Esophagus muscularis mucosa (tissue), 4 donors: Measurements from ENCODE around the gene KRT83. TPM values are rescaled to one million over a fixed set of nuclear protein-coding genes. Genes with fewer than 3 reads are reported as not detected.

Experiments
- DNase-seq: peaks from one replicate; pipeline ENCODE4 v3.0.0-alpha.2; 2017; ENCODE audit errors: extremely low spot score
- H3K27ac ChIP-seq, 4 donors: fragments of 200-600 bp; sonication (generic); replicated peaks in 1 of 4; 1 replicate in 3 of 4; 2 replicates in 1 of 4; pipeline ENCODE4 v1.5.1; 2016 to 2019; ENCODE audit warnings: mild to moderate bottlenecking in 1 of 4
- H3K27me3 ChIP-seq, 4 donors: fragments of 200-600 bp; sonication (generic); one replicate each; pipeline versions ENCODE4 v1.5.1 to v1.6.0; 2016 to 2019
- H3K36me3 ChIP-seq, 4 donors: fragments of 200-600 bp; sonication (generic); one replicate each; pipeline ENCODE4 v1.5.1; 2016 to 2019
- H3K4me1 ChIP-seq, 4 donors: fragments of 200-600 bp; sonication (generic); one replicate each; pipeline ENCODE4 v1.5.1; 2016 to 2019
- H3K4me3 ChIP-seq, 4 donors: fragments of 200-600 bp; sonication (generic); 1 replicate in 2 of 4; 2 replicates in 2 of 4; pipeline ENCODE4 v1.5.1; 2016 to 2019; ENCODE audit warnings: mild to moderate bottlenecking in 4 of 4, moderate library complexity in 1 of 4
- H3K9me3 ChIP-seq, 4 donors: fragments of 200-600 bp; sonication (generic); 1 replicate in 3 of 4; 2 replicates in 1 of 4; pipeline ENCODE4 v1.5.1; 2016 to 2019
- EP300 ChIP-seq: sonication (generic); formaldehyde crosslinking; IDR thresholded peaks from one replicate; pipeline ENCODE4 v1.6.1; 2017; ENCODE audit warnings: antibody characterized with exemption
- POLR2A ChIP-seq: fragments of 450-650 bp; IDR thresholded peaks from one replicate; pipeline ENCODE4 v1.6.1; 2017; ENCODE audit warnings: antibody characterized with exemption, moderate library complexity, mild to moderate bottlenecking, low read depth
- POLR2AphosphoS5 ChIP-seq, 2 donors: sonication (generic); formaldehyde crosslinking; IDR thresholded peaks; one replicate each; pipeline ENCODE4 v1.6.1; 2017; ENCODE audit warnings: antibody characterized with exemption in 2 of 2
- WGBS: methylation state at CpG from one replicate; pipeline ENCODE4 v1.1.5; 2018; 5-methylcytosine and 5-hydroxymethylcytosine counted together
- intact Hi-C: fragments of 100-400 bp; cut with DNase I; formaldehyde crosslinking; loops from one replicate; pipeline ENCODE4 v1.15.1; 2023
- total RNA-seq, 4 donors: library from RNA; depleted of rRNA; stranded (reverse); fragments of >200 nt; gene quantifications; one replicate each; pipeline versions ENCODE4 v1.1.0 to v1.2.1, GENCODE V29; 2016
- TF ChIP-seq, protein P1 (sequence below), 3 experiments: fragments of 200-600 bp in 2 of 3; fragments of 450-650 bp in 1 of 3; sonication (generic) in 2 of 3; IDR thresholded peaks; one replicate each; pipeline ENCODE4 v1.5.1; 2017 to 2019; ENCODE audit warnings: antibody characterized with exemption in 3 of 3, mild to moderate bottlenecking in 2 of 3, moderate library complexity in 1 of 3

KRT83 gene
- total RNA-seq, 4 donors from 2014 or later = not detected

DNA sequence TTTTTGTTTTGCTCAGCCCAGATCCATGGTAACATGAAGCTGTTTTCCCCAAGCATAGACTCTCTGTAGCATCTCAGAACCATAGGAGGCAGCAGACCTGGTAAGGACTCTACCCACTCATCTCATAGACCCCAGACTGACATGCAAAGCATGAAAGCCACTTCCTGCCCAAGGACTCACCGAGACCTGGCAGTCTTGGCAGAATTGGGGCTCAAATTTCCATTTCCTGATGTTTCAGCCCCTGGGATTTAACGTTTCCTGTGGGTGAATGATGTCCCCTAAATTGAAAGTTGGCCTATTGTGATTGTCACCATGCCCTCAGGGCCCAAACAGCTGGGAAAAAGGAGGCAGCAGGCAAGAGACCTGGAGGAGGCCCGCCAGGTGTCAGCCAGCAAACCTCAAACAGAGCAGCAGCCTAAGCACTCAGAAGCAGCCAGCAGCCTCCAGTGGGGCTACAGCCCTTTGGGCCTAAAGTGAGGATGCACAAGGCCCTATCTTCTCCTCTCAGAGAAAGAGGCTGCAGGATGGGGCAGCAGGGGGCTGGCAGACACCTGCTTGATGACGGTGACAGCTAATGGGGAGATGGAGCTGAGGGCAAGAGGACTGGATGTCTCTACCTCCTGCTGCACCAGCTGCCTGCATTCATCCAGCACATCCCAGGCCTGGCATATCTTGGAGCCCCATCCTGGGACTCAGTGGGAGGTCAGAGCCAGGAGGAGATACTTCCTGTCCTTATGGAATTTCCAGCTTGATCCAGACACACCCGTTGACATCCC lies 37.6 kb upstream of the KRT83 start:
- Histone ChIP-seq H3K4me3 (no peak overlapping the region), H3K4me1 (no peaks in the 10 kb centered on the region), H3K27ac (no peak overlapping the region), H3K9me3 (no peaks in the 10 kb centered on the region), H3K27me3 (peaks cover 0 to 26% (median 0%) of the 10 kb centered on the region in 4 donors), H3K36me3 (no peaks in the 10 kb centered on the region)
- intact Hi-C loops = no loop called here
- no peak for DNase-seq
- 80% methylated on average over 5 of the region's 5 CpGs for WGBS
- TF ChIP-seq, protein P1, sequence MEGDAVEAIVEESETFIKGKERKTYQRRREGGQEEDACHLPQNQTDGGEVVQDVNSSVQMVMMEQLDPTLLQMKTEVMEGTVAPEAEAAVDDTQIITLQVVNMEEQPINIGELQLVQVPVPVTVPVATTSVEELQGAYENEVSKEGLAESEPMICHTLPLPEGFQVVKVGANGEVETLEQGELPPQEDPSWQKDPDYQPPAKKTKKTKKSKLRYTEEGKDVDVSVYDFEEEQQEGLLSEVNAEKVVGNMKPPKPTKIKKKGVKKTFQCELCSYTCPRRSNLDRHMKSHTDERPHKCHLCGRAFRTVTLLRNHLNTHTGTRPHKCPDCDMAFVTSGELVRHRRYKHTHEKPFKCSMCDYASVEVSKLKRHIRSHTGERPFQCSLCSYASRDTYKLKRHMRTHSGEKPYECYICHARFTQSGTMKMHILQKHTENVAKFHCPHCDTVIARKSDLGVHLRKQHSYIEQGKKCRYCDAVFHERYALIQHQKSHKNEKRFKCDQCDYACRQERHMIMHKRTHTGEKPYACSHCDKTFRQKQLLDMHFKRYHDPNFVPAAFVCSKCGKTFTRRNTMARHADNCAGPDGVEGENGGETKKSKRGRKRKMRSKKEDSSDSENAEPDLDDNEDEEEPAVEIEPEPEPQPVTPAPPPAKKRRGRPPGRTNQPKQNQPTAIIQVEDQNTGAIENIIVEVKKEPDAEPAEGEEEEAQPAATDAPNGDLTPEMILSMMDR (IDR thresholded peaks at IDR 0.05) = no peak
- TF ChIP-seq POLR2AphosphoS5 (IDR thresholded peaks at IDR 0.05) (no peak), EP300 (no peak)

DNA sequence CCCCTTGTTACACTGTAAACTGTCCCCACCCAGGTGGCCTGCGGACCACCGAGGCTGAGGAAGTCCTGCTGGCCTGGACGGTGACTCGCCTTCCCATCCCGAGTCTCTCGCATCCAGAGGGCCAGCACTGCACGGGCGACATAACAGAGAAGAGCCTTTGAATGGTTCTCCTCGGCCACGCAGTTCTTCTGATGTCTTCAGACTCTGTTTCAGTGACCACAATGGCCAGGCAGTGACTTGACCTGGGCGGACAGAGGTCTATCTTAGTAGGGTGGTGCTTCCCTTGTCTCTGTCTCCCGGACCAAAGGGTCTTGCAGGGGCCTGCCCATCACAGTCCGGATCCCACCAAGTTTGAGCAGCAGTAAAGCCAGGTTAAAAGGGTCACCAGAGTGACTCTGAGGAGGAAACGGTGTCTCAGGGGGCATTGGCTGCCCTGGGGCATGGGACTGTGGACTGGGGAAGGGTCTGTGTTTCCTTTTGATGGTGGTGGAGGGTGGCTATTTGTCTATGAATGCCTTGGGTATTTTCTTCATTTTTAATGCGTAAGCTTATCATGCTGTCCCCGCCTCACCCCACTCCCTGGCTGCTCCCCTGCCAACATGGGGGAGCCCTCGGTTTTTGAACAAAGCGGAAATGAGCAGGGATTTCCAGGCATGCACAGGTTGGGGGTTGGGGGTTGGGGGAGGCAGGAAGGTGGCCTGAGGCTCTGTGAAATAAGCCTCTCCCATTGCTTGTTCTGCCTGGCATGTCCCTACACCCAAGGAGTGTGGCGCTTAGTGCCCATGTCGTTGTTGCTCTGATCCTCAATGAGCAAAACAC lies 35.8 kb upstream of the KRT83 start:
- H3K36me3 ChIP-seq = no peaks in the 10 kb centered on the region
- no peak for DNase-seq
- H3K27ac ChIP-seq = no peak overlapping the region
- no peak overlapping the region for H3K4me3 ChIP-seq
- H3K9me3 ChIP-seq = no peaks in the 10 kb centered on the region
- TF ChIP-seq EP300 = no peak
- TF ChIP-seq, protein P1 (IDR thresholded peaks at IDR 0.05) = no peak
- TF ChIP-seq POLR2AphosphoS5 (IDR thresholded peaks at IDR 0.05) = no peak
- no peak for TF ChIP-seq POLR2A
- intact Hi-C loops = no loop called here
- H3K27me3 ChIP-seq = peaks cover 0 to 26% (median 0%) of the 10 kb centered on the region in 4 donors
- 94% methylated on average over 19 of the region's 20 CpGs for WGBS
- no peaks in the 10 kb centered on the region for H3K4me1 ChIP-seq

DNA sequence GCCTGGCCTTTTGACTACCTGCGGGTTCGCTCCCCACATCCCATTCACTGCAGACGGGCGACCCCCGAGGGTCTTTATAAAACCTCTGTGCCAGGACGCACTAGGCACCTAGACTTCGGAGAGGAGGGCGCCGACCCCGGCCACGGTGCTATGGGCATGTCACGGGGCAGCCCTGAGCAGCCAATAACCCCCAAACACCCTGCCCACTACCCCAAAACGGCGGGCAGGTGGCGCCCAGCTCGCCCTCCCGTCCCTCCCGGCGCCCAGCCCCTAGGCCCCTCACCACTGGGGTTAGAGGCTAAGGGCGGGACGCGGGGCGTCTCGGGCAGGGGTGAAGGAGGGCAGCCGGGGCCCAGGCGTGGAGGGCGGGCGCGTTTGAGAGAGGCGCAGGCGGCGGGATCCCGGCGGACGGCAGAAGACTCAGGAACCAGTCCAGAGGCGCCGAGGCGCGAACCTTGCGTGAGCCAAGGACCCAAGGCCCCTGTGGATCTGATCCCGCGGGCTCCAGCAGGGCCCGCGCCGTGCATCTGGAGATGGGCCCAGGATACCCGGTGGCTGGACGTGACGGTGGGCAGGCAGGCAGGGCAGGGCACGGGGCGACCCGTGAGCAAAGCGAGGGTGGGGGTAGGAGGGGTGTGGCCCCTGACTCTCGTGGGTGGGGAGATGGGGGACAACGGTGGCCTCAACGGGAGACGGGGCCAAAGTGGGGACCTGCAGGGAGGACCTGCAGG lies 35.0 kb upstream of the KRT83 start:
- DNase-seq = no peak
- H3K27me3 ChIP-seq = peaks cover 0 to 26% (median 0%) of the 10 kb centered on the region in 4 donors
- H3K4me1 ChIP-seq = peaks cover 0 to 5% (median 0%) of the 10 kb centered on the region in 4 donors
- no peaks in the 10 kb centered on the region for H3K36me3 ChIP-seq
- WGBS = 91% methylated on average over 53 of the region's 56 CpGs
- TF ChIP-seq POLR2A (no peak), EP300 (no peak), POLR2AphosphoS5 (IDR thresholded peaks at IDR 0.05) (no peak)
- TF ChIP-seq, protein P1 (IDR thresholded peaks at IDR 0.05) = no peak
- H3K4me3 ChIP-seq = no peak overlapping the region
- intact Hi-C loops = no loop called here
- no peak overlapping the region for H3K27ac ChIP-seq
- H3K9me3 ChIP-seq = no peaks in the 10 kb centered on the region

DNA sequence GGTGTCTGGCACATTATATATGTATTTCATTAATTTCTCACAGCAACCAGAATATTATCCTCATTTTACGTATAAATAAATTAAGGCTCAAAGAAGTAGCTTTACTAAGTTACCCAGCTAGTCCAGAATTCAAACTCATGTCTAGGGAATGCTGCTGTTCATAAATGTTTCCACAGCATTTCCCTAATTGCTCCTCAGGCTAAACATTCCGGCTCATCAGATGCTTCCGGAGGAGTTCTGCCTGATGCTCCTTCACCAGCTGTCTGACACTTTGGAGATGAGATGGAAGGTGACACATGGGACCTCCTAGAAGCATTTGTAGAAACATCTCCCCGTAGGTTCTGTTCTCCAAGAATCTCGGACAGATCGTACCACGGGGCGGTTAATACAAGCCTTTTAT lies 34.0 kb upstream of the KRT83 start:
- TF ChIP-seq POLR2AphosphoS5 (IDR thresholded peaks at IDR 0.05) = no peak
- TF ChIP-seq, protein P1 (IDR thresholded peaks at IDR 0.05) = no peak
- no peak for TF ChIP-seq POLR2A
- no peak for TF ChIP-seq EP300
- WGBS = 98% methylated on average over 8 of the region's 8 CpGs
- no peaks in the 10 kb centered on the region for H3K9me3 ChIP-seq
- peaks cover 0 to 10% (median 0%) of the 10 kb centered on the region in 4 donors for H3K4me1 ChIP-seq
- no peak overlapping the region for H3K4me3 ChIP-seq
- no peaks in the 10 kb centered on the region for H3K36me3 ChIP-seq
- no peak overlapping the region for H3K27ac ChIP-seq
- H3K27me3 ChIP-seq = peaks cover 0 to 26% (median 0%) of the 10 kb centered on the region in 4 donors
- intact Hi-C loops = no loop called here
- no peak for DNase-seq
